ENCODE measurements around the gene LPCAT1. TPM values are rescaled to one million over a fixed set of nuclear protein-coding genes. Genes with fewer than 3 reads are reported as not detected.

LPCAT1 gene
- total RNA-seq, 1 experiment from 2014 or later = 17.1 TPM

DNA sequence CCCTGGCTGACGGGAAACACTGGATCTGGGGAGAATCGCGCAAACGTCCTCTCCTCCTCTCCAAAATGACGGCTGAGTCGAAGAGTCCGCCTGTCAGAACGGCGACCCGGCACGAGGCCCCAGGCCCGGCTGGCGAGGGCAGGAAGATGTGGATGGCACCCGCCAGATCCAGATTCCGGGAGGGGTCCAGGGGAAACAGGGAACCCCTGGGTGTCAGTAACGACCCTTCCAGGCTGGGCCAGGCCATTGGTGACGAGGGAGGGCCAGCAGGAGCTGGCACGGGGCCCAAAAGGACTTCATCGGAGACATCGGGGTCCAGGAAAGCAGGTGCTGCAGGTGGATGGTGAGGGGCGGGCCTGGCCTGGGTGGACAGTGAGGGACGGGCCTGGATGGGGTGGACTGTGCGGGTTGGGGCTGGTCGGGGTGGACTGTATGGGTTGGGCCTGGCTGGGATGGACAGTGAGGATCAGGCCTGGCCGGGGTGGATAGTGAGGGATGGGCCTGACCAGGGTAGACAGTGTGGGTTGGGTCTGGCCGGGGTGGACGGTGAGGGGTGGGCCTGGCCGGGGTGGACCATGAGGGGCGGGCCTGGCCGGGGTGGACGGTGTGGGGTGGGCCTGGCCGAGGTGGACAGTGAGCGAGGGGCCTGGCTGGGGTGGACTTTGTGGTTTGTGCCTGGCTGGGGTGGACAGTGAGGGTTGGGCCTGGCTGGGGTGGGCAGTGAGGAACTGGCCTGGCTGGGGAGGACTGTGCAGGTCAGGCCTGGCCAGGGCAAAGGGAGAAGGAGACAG lies 92.5 kb downstream of the LPCAT1 start:
- no peaks in the 10 kb centered on the region for H3K36me3 Mint-ChIP-seq (ENCODE audit: insufficient read depth, unreplicated experiment)
- H3K4me3 Mint-ChIP-seq (ENCODE audit: unreplicated experiment) = no peak overlapping the region
- no peaks in the 10 kb centered on the region for H3K4me1 Mint-ChIP-seq (ENCODE audit: insufficient read depth, unreplicated experiment)
- peaks cover 16% of the 10 kb centered on the region for H3K9me3 Mint-ChIP-seq (ENCODE audit: unreplicated experiment)
- BruUV-seq (replicated peaks) = no TSS peak
- H3K27me3 Mint-ChIP-seq (ENCODE audit: insufficient read depth, unreplicated experiment) = no peaks in the 10 kb centered on the region
- ChIA-PET CTCF (no interaction called here), POLR2A (no interaction called here)
- H3K27ac Mint-ChIP-seq (ENCODE audit: low read depth, unreplicated experiment) = no peak overlapping the region
- no peak for DNase-seq (ENCODE audit: unreplicated experiment)
- intact Hi-C loops (cut with micrococcal nuclease) = no loop called here
- TF ChIP-seq, protein P1, sequence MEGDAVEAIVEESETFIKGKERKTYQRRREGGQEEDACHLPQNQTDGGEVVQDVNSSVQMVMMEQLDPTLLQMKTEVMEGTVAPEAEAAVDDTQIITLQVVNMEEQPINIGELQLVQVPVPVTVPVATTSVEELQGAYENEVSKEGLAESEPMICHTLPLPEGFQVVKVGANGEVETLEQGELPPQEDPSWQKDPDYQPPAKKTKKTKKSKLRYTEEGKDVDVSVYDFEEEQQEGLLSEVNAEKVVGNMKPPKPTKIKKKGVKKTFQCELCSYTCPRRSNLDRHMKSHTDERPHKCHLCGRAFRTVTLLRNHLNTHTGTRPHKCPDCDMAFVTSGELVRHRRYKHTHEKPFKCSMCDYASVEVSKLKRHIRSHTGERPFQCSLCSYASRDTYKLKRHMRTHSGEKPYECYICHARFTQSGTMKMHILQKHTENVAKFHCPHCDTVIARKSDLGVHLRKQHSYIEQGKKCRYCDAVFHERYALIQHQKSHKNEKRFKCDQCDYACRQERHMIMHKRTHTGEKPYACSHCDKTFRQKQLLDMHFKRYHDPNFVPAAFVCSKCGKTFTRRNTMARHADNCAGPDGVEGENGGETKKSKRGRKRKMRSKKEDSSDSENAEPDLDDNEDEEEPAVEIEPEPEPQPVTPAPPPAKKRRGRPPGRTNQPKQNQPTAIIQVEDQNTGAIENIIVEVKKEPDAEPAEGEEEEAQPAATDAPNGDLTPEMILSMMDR (IDR thresholded peaks at IDR 0.05; ENCODE audit: unreplicated experiment) = no peak

DNA sequence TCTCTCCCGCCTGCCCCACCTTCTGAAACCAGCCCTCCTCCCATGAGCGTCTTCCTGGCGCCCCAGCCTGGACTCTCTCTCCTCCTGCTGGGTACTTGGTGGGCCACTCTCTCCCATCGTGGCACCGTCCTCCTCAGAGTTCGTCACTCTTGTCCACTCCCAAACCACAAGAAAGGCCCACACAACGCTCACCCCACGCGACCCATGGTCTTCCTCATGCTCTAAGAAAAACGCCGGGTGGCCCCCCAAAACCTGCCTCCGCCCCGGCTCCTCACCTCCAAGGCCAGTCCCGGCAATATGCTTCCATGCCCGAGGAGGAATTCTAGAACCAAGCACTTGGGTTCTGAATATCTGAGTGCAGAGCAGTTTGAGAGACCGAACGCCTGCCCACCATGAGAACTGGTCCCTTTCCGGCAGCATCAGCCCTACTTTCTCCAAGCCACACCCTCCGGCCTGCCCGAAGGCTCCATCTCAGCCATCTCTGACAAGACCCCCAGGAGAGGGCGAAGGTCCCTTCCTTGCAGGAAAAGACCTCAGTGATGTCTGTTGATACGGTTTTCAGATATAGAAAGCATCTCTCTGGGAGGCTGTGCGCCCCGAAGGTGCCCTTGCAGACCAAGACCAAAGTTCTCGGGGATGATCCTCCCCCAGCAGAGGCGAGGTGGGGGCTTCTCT lies 93.5 kb downstream of the LPCAT1 start:
- BruUV-seq (replicated peaks) = no TSS peak
- intact Hi-C loops (cut with micrococcal nuclease) = no loop called here
- CTCF ChIA-PET = no interaction called here
- Mint-ChIP-seq H3K27ac (ENCODE audit: low read depth, unreplicated experiment) (no peak overlapping the region), H3K36me3 (ENCODE audit: insufficient read depth, unreplicated experiment) (no peaks in the 10 kb centered on the region), H3K27me3 (ENCODE audit: insufficient read depth, unreplicated experiment) (no peaks in the 10 kb centered on the region), H3K4me1 (ENCODE audit: insufficient read depth, unreplicated experiment) (no peaks in the 10 kb centered on the region), H3K9me3 (ENCODE audit: unreplicated experiment) (peaks cover 16% of the 10 kb centered on the region), H3K4me3 (ENCODE audit: unreplicated experiment) (no peak overlapping the region)
- POLR2A ChIA-PET = no interaction called here
- TF ChIP-seq, protein P1 (IDR thresholded peaks at IDR 0.05; ENCODE audit: unreplicated experiment) = no peak
- DNase-seq (ENCODE audit: unreplicated experiment) = no peak

DNA sequence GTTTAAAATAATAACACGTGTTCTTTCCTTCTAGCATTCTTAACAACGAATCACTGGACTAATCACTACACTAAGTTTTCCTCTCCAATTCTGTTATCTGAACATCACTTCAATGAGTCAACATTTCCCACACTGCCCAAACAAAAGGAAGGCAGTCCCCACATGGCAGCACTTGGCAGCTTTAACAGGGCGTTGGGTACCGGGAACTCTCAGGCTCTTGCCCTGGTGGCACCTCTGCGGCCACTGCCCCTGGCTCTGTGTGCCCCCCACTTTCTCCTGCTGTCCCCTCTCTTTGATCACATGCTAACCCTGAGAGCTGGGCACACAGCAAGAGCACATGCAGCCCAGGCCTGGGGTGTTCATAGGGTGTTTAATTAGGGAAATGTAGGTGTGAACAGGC lies 94.3 kb downstream of the LPCAT1 start:
- ChIA-PET CTCF (no interaction called here), POLR2A (no interaction called here)
- TF ChIP-seq, protein P1 (IDR thresholded peaks at IDR 0.05; ENCODE audit: unreplicated experiment) = no peak
- no TSS peak for BruUV-seq (replicated peaks)
- Mint-ChIP-seq H3K27me3 (ENCODE audit: insufficient read depth, unreplicated experiment) (no peaks in the 10 kb centered on the region), H3K36me3 (ENCODE audit: insufficient read depth, unreplicated experiment) (no peaks in the 10 kb centered on the region), H3K4me3 (ENCODE audit: unreplicated experiment) (no peak overlapping the region), H3K4me1 (ENCODE audit: insufficient read depth, unreplicated experiment) (no peaks in the 10 kb centered on the region), H3K9me3 (ENCODE audit: unreplicated experiment) (peaks cover 16% of the 10 kb centered on the region), H3K27ac (ENCODE audit: low read depth, unreplicated experiment) (no peak overlapping the region)
- intact Hi-C loops (cut with micrococcal nuclease) = no loop called here
- no peak for DNase-seq (ENCODE audit: unreplicated experiment)

DNA sequence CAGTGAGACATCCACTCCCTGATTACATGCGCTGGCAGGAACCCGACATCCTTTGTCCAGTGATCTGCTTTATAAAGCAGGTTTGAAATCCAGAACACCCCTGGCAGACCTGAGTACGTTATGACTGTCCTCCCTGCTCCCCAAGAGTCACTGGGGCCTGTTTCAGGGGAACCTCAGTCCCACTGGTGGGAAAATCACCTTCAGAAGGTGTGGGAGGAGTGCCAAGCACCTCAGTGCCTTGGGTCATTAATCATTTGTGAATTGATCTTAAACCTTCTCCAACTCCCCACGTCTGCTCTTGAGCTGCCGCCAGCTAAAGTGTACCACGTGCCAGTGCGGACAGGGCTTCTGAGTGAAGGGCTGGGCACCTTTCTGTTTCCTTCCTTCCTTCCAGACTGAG lies 94.7 kb downstream of the LPCAT1 start:
- Mint-ChIP-seq H3K27me3 (ENCODE audit: insufficient read depth, unreplicated experiment) (no peaks in the 10 kb centered on the region), H3K4me1 (ENCODE audit: insufficient read depth, unreplicated experiment) (no peaks in the 10 kb centered on the region), H3K36me3 (ENCODE audit: insufficient read depth, unreplicated experiment) (no peaks in the 10 kb centered on the region), H3K4me3 (ENCODE audit: unreplicated experiment) (no peak overlapping the region), H3K27ac (ENCODE audit: low read depth, unreplicated experiment) (no peak overlapping the region), H3K9me3 (ENCODE audit: unreplicated experiment) (peaks cover 16% of the 10 kb centered on the region)
- intact Hi-C loops (cut with micrococcal nuclease) = no loop called here
- CTCF ChIA-PET = no interaction called here
- no TSS peak for BruUV-seq (replicated peaks)
- no peak for DNase-seq (ENCODE audit: unreplicated experiment)
- TF ChIP-seq, protein P1 (IDR thresholded peaks at IDR 0.05; ENCODE audit: unreplicated experiment) = no peak
- POLR2A ChIA-PET = no interaction called here

All from MCF 10A (cell line).